Caco-2 (cell line): ENCODE data around the gene GRIK3. TPM values are rescaled to one million over a fixed set of nuclear protein-coding genes. Genes with fewer than 3 reads are reported as not detected.

Source experiments
- BruUV-seq: library from RNA; stranded (reverse); fragments of 400-500 nt; replicated peaks from 2 replicates; lab custom pipeline; 2021; lab: Mats Ljungman, UMichigan
- CTCF ChIA-PET: fragments of 300-600 bp; sonication (Branson Sonifier 250); formaldehyde crosslinking; loops from one replicate; lab custom pipeline; 2022; ENCODE audit warnings: antibody characterized with exemption; lab: Charles Lee
- POLR2A ChIA-PET: fragments of 300-600 bp; sonication (Branson Sonifier 250); formaldehyde crosslinking; loops from one replicate; lab custom pipeline; 2022; ENCODE audit warnings: antibody characterized with exemption; lab: Charles Lee
- DNase-seq, 2 experiments: peaks; one replicate each; pipeline versions ENCODE4 v3.0.0 to v3.0.0-alpha.2; 2020 to 2022
- H3K27me3 ChIP-seq: replicated peaks from 2 replicates; pipeline ENCODE4 v1.6.0; 2011; ENCODE audit warnings: low read length; ENCODE audit not compliant: control insufficient read depth, insufficient read depth
- H3K36me3 ChIP-seq: 2 replicates; pipeline ENCODE4 v1.5.1; 2011; ENCODE audit warnings: low read length; ENCODE audit not compliant: control insufficient read depth, insufficient read depth
- H3K4me1 ChIP-seq: fragments of 250-450 bp; sonication (Bioruptor Pico); 2 replicates; pipeline ENCODE4 v1.5.1; 2020; ENCODE audit warnings: mild to moderate bottlenecking
- H3K4me3 ChIP-seq: 2 replicates; pipeline ENCODE4 v1.5.1; 2011; ENCODE audit warnings: low read depth, mild to moderate bottlenecking, control low read depth, low read length
- H3K9me3 ChIP-seq: fragments of 250-450 bp; sonication (Bioruptor Pico); 2 replicates; pipeline ENCODE4 v1.5.1; 2020; ENCODE audit warnings: mild to moderate bottlenecking, moderate library complexity
- H3K27ac Mint-ChIP-seq: one replicate; pipeline ENCODE4 v1.8.0; 2022; ENCODE audit warnings: mixed read lengths; ENCODE audit not compliant: unreplicated experiment
- H3K27me3 Mint-ChIP-seq: one replicate; pipeline ENCODE4 v1.8.0; 2022; ENCODE audit warnings: mixed read lengths; ENCODE audit not compliant: insufficient read depth, unreplicated experiment
- H3K36me3 Mint-ChIP-seq: one replicate; pipeline ENCODE4 v1.8.0; 2022; ENCODE audit warnings: mild to moderate bottlenecking, mixed read lengths; ENCODE audit not compliant: insufficient read depth, unreplicated experiment
- H3K4me1 Mint-ChIP-seq: one replicate; pipeline ENCODE4 v1.8.0; 2022; ENCODE audit warnings: low read depth, mixed read lengths; ENCODE audit not compliant: unreplicated experiment
- H3K4me3 Mint-ChIP-seq: one replicate; pipeline ENCODE4 v1.8.0; 2022; ENCODE audit warnings: mild to moderate bottlenecking, moderate library complexity, mixed read lengths; ENCODE audit not compliant: unreplicated experiment
- H3K9me3 Mint-ChIP-seq: one replicate; pipeline ENCODE4 v1.8.0; 2022; ENCODE audit warnings: mixed read lengths; ENCODE audit not compliant: unreplicated experiment
- CTCF ChIP-seq, 2 experiments: fragments of 200-600 bp in 1 of 2; IDR thresholded peaks; 1 replicate in 1 of 2; 2 replicates in 1 of 2; pipeline versions ENCODE4 v1.5.1 to v1.8.0; 2011 to 2022; ENCODE audit warnings: antibody characterized with exemption in 1 of 2, control low read depth in 1 of 2, inconsistent platforms in 1 of 2, low read depth in 1 of 2, low read length in 1 of 2, mild to moderate bottlenecking in 1 of 2, moderate library complexity in 1 of 2; ENCODE audit not compliant: insufficient read depth in 1 of 2, severe bottlenecking in 1 of 2, unreplicated experiment in 1 of 2
- intact Hi-C: fragments of 100-400 bp; cut with micrococcal nuclease; formaldehyde crosslinking; loops from one replicate; pipeline ENCODE4 v1.10.0; 2022; ENCODE audit not compliant: unreplicated experiment
- total RNA-seq: library from RNA; stranded (reverse); gene quantifications from 2 replicates; pipeline ENCODE4 v1.2.3, GENCODE V29; 2022

Gene GRIK3
- total RNA-seq, 1 experiment from 2014 or later: not detected

GRCh38 chr1:36814774-36815173 is 219.5 kb downstream of the GRIK3 start:
- Mint-ChIP-seq H3K4me3 (no peak overlapping the region), H3K9me3 (no peaks in the 10 kb centered on the region), H3K4me1 (no peaks in the 10 kb centered on the region), H3K27me3 (peaks cover 15% of the 10 kb centered on the region), H3K27ac (no peak overlapping the region), H3K36me3 (no peaks in the 10 kb centered on the region)
- ChIA-PET CTCF (interaction anchor here (0.6 kb wide), 1 partner anchor 163 kb away, joined by 3 read pairs; no protein-coding TSS in a partner anchor), POLR2A (no interaction called here)
- Histone ChIP-seq H3K4me3 (no peak overlapping the region), H3K4me1 (no peaks in the 10 kb centered on the region), H3K9me3 (no peaks in the 10 kb centered on the region), H3K27me3 (no peaks in the 10 kb centered on the region), H3K36me3 (no peaks in the 10 kb centered on the region)
- BruUV-seq: no TSS peak
- intact Hi-C loops: no loop called here
- DNase-seq: no peak
- TF ChIP-seq CTCF (IDR thresholded peaks at IDR 0.05; ENCODE audit: insufficient read depth in 1 of 2, low read depth in 1 of 2, low read length in 1 of 2, severe bottlenecking in 1 of 2, unreplicated experiment in 1 of 2): no peak

GRCh38 chr1:36814083-36814482 is 220.2 kb downstream of the GRIK3 start:
- no peak overlapping the region for H3K4me3 ChIP-seq
- no peaks in the 10 kb centered on the region for H3K4me1 ChIP-seq
- Mint-ChIP-seq H3K27me3 (peaks cover 20% of the 10 kb centered on the region), H3K36me3 (no peaks in the 10 kb centered on the region), H3K27ac (no peak overlapping the region), H3K9me3 (no peaks in the 10 kb centered on the region), H3K4me1 (no peaks in the 10 kb centered on the region), H3K4me3 (no peak overlapping the region)
- DNase-seq: no peak
- ChIA-PET CTCF (no interaction called here), POLR2A (no interaction called here)
- no peaks in the 10 kb centered on the region for H3K36me3 ChIP-seq
- TF ChIP-seq CTCF (IDR thresholded peaks at IDR 0.05; ENCODE audit: insufficient read depth in 1 of 2, low read depth in 1 of 2, low read length in 1 of 2, severe bottlenecking in 1 of 2, unreplicated experiment in 1 of 2): no peak
- no TSS peak for BruUV-seq
- H3K27me3 ChIP-seq: no peaks in the 10 kb centered on the region
- no peaks in the 10 kb centered on the region for H3K9me3 ChIP-seq
- intact Hi-C loops: no loop called here

GRCh38 chr1:36807262-36807661 is 227.1 kb downstream of the GRIK3 start:
- Mint-ChIP-seq H3K4me3 (no peak overlapping the region), H3K27ac (no peak overlapping the region), H3K9me3 (no peaks in the 10 kb centered on the region), H3K4me1 (no peaks in the 10 kb centered on the region), H3K36me3 (no peaks in the 10 kb centered on the region), H3K27me3 (peaks cover 26% of the 10 kb centered on the region)
- DNase-seq: no peak
- ChIA-PET POLR2A (no interaction called here), CTCF (no interaction called here)
- no peak for TF ChIP-seq CTCF (IDR thresholded peaks at IDR 0.05; ENCODE audit: insufficient read depth in 1 of 2, low read depth in 1 of 2, low read length in 1 of 2, severe bottlenecking in 1 of 2, unreplicated experiment in 1 of 2)
- Histone ChIP-seq H3K4me1 (no peaks in the 10 kb centered on the region), H3K9me3 (no peaks in the 10 kb centered on the region), H3K4me3 (no peak overlapping the region), H3K27me3 (no peaks in the 10 kb centered on the region), H3K36me3 (no peaks in the 10 kb centered on the region)
- intact Hi-C loops: no loop called here
- BruUV-seq: no TSS peak
